ENCODE measurements around the gene PIGK. TPM values are rescaled to one million over a fixed set of nuclear protein-coding genes. Genes with fewer than 3 reads are reported as not detected.

PIGK gene
- total and polyA plus RNA-seq, 2 donors (not counting 3 experiments of a cell fraction or from before 2014, with no cell fraction given), result 12.3 to 32.3 TPM

DNA sequence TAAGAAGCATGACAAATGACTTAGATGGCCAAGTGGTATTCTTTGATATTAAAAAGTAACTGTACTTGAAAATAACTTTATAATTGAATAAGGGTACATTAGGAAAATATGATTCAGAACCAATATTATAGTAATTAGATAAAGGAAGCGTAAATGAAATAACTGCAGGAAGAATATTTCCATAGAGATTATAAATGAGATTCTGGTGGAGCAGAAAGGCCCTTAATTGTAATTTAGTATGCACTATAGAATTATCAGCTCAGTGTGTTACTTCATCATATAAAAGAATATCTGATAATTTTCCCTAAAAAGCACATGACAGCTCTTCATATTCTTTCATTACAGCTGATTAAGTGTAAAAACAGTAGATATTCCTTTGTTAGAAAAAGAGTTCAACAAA lies 171.7 kb downstream of the PIGK start:
- Histone ChIP-seq H3K36me3 (ENCODE audit: control insufficient read depth in 2 of 2, extremely low read depth in 1 of 2, insufficient read depth in 2 of 2, low read length in 2 of 2) (no peaks in the 10 kb centered on the region), H3K79me2 (ENCODE audit: control insufficient read depth, insufficient read depth, low read length) (no peaks in the 10 kb centered on the region), H3K4me1 (ENCODE audit: control insufficient read depth, extremely low read depth, insufficient read depth, low read length) (no peaks in the 10 kb centered on the region), H3K4me2 (ENCODE audit: insufficient read depth, low read length) (no peak overlapping the region), H3K27me3 (ENCODE audit: control insufficient read depth in 2 of 2, insufficient read depth in 2 of 2, low read length in 2 of 2) (no peaks in the 10 kb centered on the region), H3K9me1 (replicated peaks; ENCODE audit: control insufficient read depth, extremely low read depth, insufficient read depth, low read length) (no peaks in the 10 kb centered on the region), H3K4me3 (replicated peaks in 1 of 3; ENCODE audit: insufficient read depth in 1 of 3, low read depth in 1 of 3, low read length in 3 of 3) (no peak overlapping the region), H3K27ac (ENCODE audit: insufficient read depth, low read depth, low read length) (no peak overlapping the region), H3K9ac (replicated peaks; ENCODE audit: extremely low read depth, insufficient read depth, low read length) (no peak overlapping the region), H4K20me1 (replicated peaks; ENCODE audit: control insufficient read depth, extremely low read depth, insufficient read depth, low read length) (peaks cover 3% of the 10 kb centered on the region), H3K9me3 (replicated peaks; ENCODE audit: control insufficient read depth, insufficient read depth, low read length) (no peaks in the 10 kb centered on the region), H2AFZ (ENCODE audit: low read depth, low read length) (no peak overlapping the region)
- dilution Hi-C loops (cut with MboI; ENCODE audit: extremely low pct_ligation_motif_present, low sequenced_read_pairs) (no loop called here), intact Hi-C loops (cut with micrococcal nuclease) (no loop called here)
- DNase-seq (ENCODE audit: low read depth, low spot score), result no peak
- TF ChIP-seq, protein P1, sequence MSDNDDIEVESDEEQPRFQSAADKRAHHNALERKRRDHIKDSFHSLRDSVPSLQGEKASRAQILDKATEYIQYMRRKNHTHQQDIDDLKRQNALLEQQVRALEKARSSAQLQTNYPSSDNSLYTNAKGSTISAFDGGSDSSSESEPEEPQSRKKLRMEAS (IDR thresholded peaks at IDR 0.05; ENCODE audit: insufficient read depth, insufficient read length), result no peak
- TF ChIP-seq CTCF (IDR thresholded peaks at IDR 0.05; ENCODE audit: extremely low read depth in 1 of 2, insufficient read depth in 1 of 2, low read depth in 1 of 2, low read length in 2 of 2) (no peak), POLR2A (IDR thresholded peaks at IDR 0.05; ENCODE audit: low read depth, low read length) (no peak), EZH2 (IDR thresholded peaks at IDR 0.05; ENCODE audit: borderline replicate concordance, low read depth, low read length, severe bottlenecking) (no peak), FOS (IDR thresholded peaks at IDR 0.05; ENCODE audit: borderline replicate concordance, insufficient read depth, low read length) (no peak)
- BruUV-seq (replicated peaks), result no TSS peak
- ChIA-PET CTCF (interaction anchor here (1.3 kb wide), 1 partner anchor 24 kb away, joined by 3 read pairs; no protein-coding TSS in a partner anchor), POLR2A (no interaction called here)
- no peak for FAIRE-seq

Data from endothelial cell of umbilical vein (primary cell).